Thoracic aorta (tissue), 2 donors: ENCODE measurements around the gene KRTAP6-3. TPM values are rescaled to one million over a fixed set of nuclear protein-coding genes. Genes with fewer than 3 reads are reported as not detected.

ENCODE experiments used
- ATAC-seq: fragments of 150-250 bp; one replicate; pipeline ENCODE4 v1.8.0; 2017; ENCODE audit warnings: low read depth; ENCODE audit not compliant: insufficient number of reproducible peaks, low FRiP score
- DNase-seq: peaks from one replicate; pipeline ENCODE4 v3.0.0-alpha.2; 2020; ENCODE audit warnings: low spot score
- H3K27ac ChIP-seq, 2 donors: fragments of 200-600 bp; sonication (generic); 1 replicate in 1 of 2; 2 replicates in 1 of 2; pipeline ENCODE4 v1.5.1; 2016; ENCODE audit warnings: mild to moderate bottlenecking in 2 of 2, moderate library complexity in 2 of 2
- H3K27me3 ChIP-seq: fragments of 200-600 bp; sonication (generic); replicated peaks from 2 replicates; pipeline ENCODE4 v1.6.0; 2016; ENCODE audit warnings: mild to moderate bottlenecking; ENCODE audit not compliant: insufficient read depth
- H3K36me3 ChIP-seq: fragments of 200-600 bp; sonication (generic); one replicate; pipeline ENCODE4 v1.5.1; 2016
- H3K4me1 ChIP-seq, 2 donors: fragments of 200-600 bp; sonication (generic); 1 replicate in 1 of 2; 2 replicates in 1 of 2; pipeline versions ENCODE4 v1.5.1 to v1.6.0; 2016; ENCODE audit warnings: low read depth in 2 of 2, mild to moderate bottlenecking in 1 of 2; ENCODE audit not compliant: control insufficient read depth in 1 of 2
- H3K4me3 ChIP-seq: fragments of 200-600 bp; sonication (generic); 2 replicates; pipeline ENCODE4 v1.5.1; 2016; ENCODE audit warnings: mild to moderate bottlenecking
- H3K9me3 ChIP-seq: fragments of 200-600 bp; sonication (generic); 2 replicates; pipeline ENCODE4 v1.5.1; 2016
- total RNA-seq, 2 donors: library from RNA; depleted of rRNA; stranded (reverse); fragments of >200 nt; gene quantifications; one replicate each; pipeline versions ENCODE4 v1.1.0 to v1.2.3, GENCODE V29; 2016
- TF ChIP-seq, protein P1 (sequence below): fragments of 200-600 bp; sonication (generic); IDR thresholded peaks from one replicate; pipeline ENCODE4 v1.5.1; 2019; ENCODE audit warnings: antibody characterized with exemption

Gene KRTAP6-3
- total RNA-seq, 2 donors from 2014 or later: not detected

DNA sequence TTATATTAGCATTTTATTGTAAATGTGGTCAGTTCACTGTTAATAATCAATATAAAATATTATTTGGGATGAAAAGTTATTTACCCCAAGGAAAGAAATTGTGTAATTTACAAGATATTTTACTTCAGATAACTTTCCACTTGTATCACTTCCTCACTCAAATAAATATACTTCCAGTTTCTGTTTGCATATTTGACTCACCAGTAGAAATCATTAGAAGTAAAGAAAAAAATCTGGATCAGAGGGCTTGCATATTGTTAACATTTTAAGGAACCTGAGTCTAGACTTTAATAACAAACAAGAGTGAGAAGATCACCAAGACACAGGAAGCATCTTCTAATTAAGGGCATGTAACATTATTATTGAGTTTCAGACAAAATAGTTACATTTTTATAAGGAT lies 27.8 kb downstream of the KRTAP6-3 start:
- Histone ChIP-seq H3K27ac (no peak overlapping the region), H3K9me3 (no peaks in the 10 kb centered on the region), H3K27me3 (no peaks in the 10 kb centered on the region), H3K4me1 (no peaks in the 10 kb centered on the region), H3K36me3 (no peaks in the 10 kb centered on the region), H3K4me3 (no peak overlapping the region)
- DNase-seq (no peak), ATAC-seq (no peak)
- TF ChIP-seq, protein P1, sequence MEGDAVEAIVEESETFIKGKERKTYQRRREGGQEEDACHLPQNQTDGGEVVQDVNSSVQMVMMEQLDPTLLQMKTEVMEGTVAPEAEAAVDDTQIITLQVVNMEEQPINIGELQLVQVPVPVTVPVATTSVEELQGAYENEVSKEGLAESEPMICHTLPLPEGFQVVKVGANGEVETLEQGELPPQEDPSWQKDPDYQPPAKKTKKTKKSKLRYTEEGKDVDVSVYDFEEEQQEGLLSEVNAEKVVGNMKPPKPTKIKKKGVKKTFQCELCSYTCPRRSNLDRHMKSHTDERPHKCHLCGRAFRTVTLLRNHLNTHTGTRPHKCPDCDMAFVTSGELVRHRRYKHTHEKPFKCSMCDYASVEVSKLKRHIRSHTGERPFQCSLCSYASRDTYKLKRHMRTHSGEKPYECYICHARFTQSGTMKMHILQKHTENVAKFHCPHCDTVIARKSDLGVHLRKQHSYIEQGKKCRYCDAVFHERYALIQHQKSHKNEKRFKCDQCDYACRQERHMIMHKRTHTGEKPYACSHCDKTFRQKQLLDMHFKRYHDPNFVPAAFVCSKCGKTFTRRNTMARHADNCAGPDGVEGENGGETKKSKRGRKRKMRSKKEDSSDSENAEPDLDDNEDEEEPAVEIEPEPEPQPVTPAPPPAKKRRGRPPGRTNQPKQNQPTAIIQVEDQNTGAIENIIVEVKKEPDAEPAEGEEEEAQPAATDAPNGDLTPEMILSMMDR: no peak

DNA sequence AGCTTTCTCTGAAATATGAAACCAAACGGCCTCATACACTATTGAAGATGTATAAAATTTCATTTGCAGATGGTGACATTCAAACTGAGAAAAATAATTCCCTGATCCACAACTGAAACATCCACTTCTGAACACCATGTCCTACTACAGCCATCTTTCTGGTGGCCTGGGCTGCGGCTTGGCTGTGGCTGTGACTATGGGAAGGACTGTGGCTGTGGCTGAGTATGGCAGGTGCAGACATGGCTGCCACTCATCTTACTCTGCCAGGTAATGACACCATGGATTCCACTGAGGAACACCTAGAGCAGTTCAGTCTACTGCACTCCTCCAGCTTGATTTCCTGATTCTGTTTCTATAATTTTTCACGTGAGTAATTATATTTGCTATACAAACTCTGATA lies 28.3 kb downstream of the KRTAP6-3 start, which contains the start of gene KRTAP20-4:
Gene KRTAP20-4 (plus strand): TSS at position 106 of the 400 bp plus-strand sequence.
- DNase-seq: no peak

DNA sequence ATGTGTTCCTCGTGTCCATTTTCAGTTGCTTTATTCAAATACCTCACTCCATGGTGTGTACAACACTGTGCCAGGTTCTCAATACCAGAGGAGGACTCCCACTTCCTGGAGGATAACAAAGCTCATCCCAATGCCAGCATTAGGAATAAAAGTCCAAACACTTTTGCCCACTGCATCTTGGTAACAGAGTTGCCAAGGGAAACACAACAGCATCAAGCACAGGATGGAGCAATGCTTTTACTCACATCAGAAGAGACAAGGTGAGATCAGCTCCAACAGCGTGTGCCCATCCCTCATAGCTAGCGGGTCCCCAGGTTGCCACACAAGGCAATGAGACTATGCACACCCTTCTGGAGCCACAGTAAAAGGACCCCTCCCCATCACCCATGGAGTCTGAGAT lies 31.1 kb downstream of the KRTAP6-3 start:
- TF ChIP-seq, protein P1: no peak
- no peaks in the 10 kb centered on the region for H3K36me3 ChIP-seq
- no peak for ATAC-seq
- no peaks in the 10 kb centered on the region for H3K27me3 ChIP-seq
- no peak overlapping the region for H3K27ac ChIP-seq
- no peak for DNase-seq
- no peak overlapping the region for H3K4me3 ChIP-seq
- no peaks in the 10 kb centered on the region for H3K9me3 ChIP-seq
- no peaks in the 10 kb centered on the region for H3K4me1 ChIP-seq

More for the DNA sequence above, 28.3 kb downstream of the KRTAP6-3 start, which contains the start of gene KRTAP20-4:
- Histone ChIP-seq H3K36me3 (no peaks in the 10 kb centered on the region), H3K4me3 (no peak within 1 kb of the TSS), H3K4me1 (no peaks in the 10 kb centered on the region), H3K9me3 (no peaks in the 10 kb centered on the region), H3K27ac (no peak within 1 kb of the TSS), H3K27me3 (no peaks in the 10 kb centered on the region)
- TF ChIP-seq, protein P1: no peak
- no peak for ATAC-seq

DNA sequence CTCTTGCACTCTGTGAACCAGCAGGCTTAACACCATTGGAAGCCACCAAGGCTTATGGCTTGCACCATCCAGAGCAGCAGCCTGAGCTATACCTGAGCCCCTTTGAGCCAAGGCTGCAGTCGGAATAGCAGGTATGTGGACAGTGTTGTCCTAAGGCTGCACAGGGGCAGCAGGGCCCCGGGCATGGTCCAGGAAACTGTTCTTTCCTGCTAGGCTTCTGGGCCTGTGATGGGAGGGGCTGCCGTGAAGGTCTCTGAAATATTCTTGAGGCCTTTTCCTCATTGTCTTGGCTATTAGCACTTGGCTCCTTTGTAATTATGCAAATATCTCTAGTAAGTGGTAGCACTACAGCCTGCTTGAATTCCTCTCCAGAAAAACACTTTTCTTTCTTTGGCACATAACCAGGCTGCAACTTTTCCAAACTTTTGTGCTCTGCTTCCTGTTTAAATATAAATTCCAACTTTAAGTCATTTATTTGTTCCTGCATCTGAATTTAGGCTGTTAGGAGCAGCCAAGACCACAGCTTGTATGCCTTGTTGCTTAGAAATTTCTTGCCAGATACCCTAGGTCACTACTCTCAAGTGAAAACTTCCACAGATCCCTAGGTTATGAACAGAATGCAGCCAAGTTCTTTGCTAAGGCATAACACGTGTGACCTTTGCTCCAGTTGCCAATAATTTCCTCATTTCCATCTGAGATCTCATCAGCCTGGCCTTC lies 33.4 kb downstream of the KRTAP6-3 start:
- Histone ChIP-seq H3K27ac (no peak overlapping the region), H3K4me1 (no peaks in the 10 kb centered on the region), H3K4me3 (no peak overlapping the region), H3K27me3 (no peaks in the 10 kb centered on the region), H3K36me3 (no peaks in the 10 kb centered on the region), H3K9me3 (no peaks in the 10 kb centered on the region)
- ATAC-seq (no peak), DNase-seq (no peak)
- TF ChIP-seq, protein P1: no peak

DNA sequence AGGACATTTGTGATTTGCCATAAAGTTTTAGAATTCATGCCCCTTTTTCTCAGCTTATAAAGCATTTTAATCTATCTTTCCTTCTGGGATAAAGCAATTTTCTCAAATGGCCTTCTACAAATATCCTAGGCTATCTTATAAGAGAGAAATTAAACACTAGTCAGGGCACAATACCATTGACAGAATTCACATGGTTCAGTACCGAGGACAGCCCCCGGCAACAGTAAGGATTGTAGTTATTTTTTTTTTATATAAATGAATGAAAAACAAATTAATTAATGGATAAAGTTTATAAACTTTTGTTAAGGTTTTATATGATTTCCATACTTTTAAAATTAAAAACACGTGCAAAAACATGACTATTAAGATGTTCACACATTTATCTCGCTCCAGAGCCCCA lies 35.9 kb downstream of the KRTAP6-3 start:
- TF ChIP-seq, protein P1: no peak
- DNase-seq: no peak

More for the DNA sequence above, 35.9 kb downstream of the KRTAP6-3 start:
- no peak overlapping the region for H3K27ac ChIP-seq
- H3K36me3 ChIP-seq: no peaks in the 10 kb centered on the region
- no peak for ATAC-seq
- no peaks in the 10 kb centered on the region for H3K9me3 ChIP-seq
- H3K4me1 ChIP-seq: no peaks in the 10 kb centered on the region
- no peaks in the 10 kb centered on the region for H3K27me3 ChIP-seq
- no peak overlapping the region for H3K4me3 ChIP-seq
